Stimulated activated memory B cell treated with anti-CD40 and anti-IgM and Interleukin-4, amounts not matched to agents 10 μg/mL and 1 μg/mL and 100 μg/mL, for 72 hours (primary cell): ENCODE measurements around the gene NTM.

ENCODE experiments used
- ATAC-seq: fragments of 150-1000 bp; cut with Tn5 transposase; 2 replicates; pipeline ENCODE4 v1.10.0; 2021
- H3K27ac Mint-ChIP-seq: one replicate; pipeline ENCODE4 v1.8.0; 2022; ENCODE audit warnings: mild to moderate bottlenecking, mixed read lengths
- H3K27me3 Mint-ChIP-seq: one replicate; pipeline ENCODE4 v1.8.0; 2022; ENCODE audit warnings: mixed read lengths
- H3K36me3 Mint-ChIP-seq: one replicate; pipeline ENCODE4 v1.8.0; 2022; ENCODE audit warnings: mixed read lengths
- H3K4me1 Mint-ChIP-seq: one replicate; pipeline ENCODE4 v1.8.0; 2022; ENCODE audit warnings: mixed read lengths
- H3K4me3 Mint-ChIP-seq: one replicate; pipeline ENCODE4 v1.8.0; 2022; ENCODE audit warnings: mild to moderate bottlenecking, moderate library complexity, mixed read lengths
- H3K9me3 Mint-ChIP-seq: one replicate; pipeline ENCODE4 v1.8.0; 2022; ENCODE audit warnings: mixed read lengths

Gene NTM

DNA sequence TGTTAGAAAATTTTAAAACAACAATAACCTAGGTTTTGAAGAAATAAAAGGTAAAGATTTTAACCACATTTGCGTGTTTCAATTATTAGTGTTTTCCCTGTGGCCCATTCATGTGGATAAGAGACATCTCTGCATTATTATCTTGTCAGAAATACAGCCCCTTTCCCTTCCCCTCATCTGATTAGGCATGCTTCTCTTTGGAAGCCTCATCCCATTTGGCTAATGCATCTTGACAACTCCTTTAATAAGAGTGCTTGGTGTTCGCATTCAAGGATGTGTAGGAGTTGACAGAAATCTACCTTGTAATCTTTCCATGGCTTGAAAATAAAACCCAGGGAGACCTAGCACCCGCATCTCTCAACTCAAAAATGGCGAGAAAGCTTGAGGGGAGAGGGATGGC, 635.5 kb downstream of the NTM start:
- Mint-ChIP-seq H3K27ac (no peak overlapping the region), H3K27me3 (no peaks in the 10 kb centered on the region), H3K36me3 (no peaks in the 10 kb centered on the region), H3K4me1 (no peaks in the 10 kb centered on the region), H3K9me3 (no peaks in the 10 kb centered on the region), H3K4me3 (no peak overlapping the region)
- ATAC-seq: no peak

DNA sequence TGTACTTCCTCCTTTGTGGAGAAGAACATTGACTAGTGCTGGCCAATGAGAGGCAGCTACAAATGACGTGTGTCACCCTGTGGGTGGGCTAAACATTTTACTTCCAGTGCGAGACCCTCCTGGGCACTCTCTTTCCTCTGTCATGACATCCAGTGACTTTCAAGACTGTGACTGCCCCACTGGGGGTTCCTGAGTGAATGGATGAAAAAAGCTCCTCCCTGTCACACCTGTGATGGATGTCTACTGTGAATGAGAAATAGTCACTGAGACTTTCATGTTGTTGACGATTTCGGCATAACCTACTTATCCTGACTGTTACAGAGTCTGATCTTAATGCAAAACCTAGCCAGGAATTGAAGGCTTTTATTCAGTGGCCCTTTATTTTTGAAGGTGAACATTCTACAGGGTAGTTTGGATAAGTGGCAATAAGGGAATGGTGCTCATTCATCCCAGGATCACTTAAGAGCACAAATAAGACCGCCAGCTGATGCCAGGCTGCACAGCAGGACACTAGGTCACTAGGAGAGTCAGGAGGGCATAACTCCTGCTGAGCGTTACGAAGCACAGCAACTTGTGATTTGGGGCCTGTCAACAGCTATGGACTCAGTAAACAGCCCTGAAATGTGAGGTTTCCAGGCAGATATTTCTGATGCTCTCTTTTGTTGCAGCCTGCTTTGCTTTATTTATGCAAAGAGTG, 636.6 kb downstream of the NTM start:
- Mint-ChIP-seq H3K4me1 (no peaks in the 10 kb centered on the region), H3K27ac (no peak overlapping the region), H3K4me3 (no peak overlapping the region), H3K27me3 (no peaks in the 10 kb centered on the region), H3K9me3 (peaks cover 2% of the 10 kb centered on the region), H3K36me3 (no peaks in the 10 kb centered on the region)
- no peak for ATAC-seq

DNA sequence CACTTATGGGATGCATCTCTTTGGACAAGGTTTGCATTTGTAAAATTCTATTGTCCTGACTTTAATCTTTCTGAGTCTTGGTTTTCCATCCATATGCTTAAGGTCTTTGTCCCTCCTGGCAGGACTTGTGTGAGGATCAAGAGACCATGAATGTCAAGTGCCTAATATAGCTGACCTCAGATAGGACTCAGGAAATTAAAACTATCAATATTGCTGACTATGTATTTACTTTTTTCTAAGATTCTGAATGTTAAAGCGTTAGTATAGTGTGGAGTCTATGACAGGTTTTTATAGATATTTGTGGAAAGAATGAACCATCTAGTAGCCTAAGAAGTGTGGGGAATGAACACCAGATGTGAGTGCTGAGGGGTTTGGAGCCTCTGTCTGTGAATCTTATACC, 637.8 kb downstream of the NTM start:
- H3K4me3 Mint-ChIP-seq: no peak overlapping the region
- no peaks in the 10 kb centered on the region for H3K27me3 Mint-ChIP-seq
- H3K27ac Mint-ChIP-seq: no peak overlapping the region
- H3K4me1 Mint-ChIP-seq: no peaks in the 10 kb centered on the region
- H3K36me3 Mint-ChIP-seq: no peaks in the 10 kb centered on the region
- ATAC-seq: no peak
- peaks cover 7% of the 10 kb centered on the region for H3K9me3 Mint-ChIP-seq

DNA sequence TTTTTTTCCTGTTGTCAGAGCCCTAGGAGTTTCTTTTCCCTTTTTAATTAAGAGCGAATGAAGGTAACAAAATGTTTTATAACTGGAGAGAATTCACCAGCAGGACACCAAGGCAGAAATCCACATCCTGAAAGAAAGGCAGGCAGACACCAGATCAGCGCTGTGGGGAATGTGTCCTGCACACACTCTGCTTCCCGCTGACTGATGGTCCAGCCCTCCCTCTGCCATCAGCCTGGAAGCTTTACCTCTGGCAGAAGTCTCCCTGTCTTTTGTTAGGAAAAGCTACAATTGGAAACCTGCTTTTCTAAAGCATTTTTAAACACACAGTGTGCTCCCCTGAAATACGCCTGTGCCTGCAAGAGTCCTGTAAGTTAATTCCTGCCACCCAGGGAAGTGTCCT, 638.5 kb downstream of the NTM start:
- no peak overlapping the region for H3K27ac Mint-ChIP-seq
- ATAC-seq: no peak
- no peaks in the 10 kb centered on the region for H3K4me1 Mint-ChIP-seq
- peaks cover 7% of the 10 kb centered on the region for H3K9me3 Mint-ChIP-seq
- no peaks in the 10 kb centered on the region for H3K36me3 Mint-ChIP-seq
- no peak overlapping the region for H3K4me3 Mint-ChIP-seq
- H3K27me3 Mint-ChIP-seq: no peaks in the 10 kb centered on the region

DNA sequence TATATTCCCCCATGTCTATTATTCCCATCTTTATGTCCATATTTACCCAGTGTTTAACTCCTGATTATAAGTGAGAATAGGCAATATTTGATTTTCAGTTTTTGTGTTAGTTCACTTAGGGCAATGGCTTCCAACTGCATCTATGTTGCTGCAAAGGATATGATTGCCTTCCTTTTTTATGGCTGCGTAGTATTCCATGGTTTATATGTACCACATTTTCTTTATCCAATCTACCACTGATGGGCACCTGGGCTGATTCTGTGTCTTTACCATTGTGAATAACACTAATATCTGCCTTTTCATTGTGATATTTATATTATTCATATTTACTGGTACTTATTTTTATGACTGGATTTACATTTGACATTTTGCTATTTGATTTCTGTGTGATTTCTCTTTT, 649.6 kb downstream of the NTM start:
- Mint-ChIP-seq H3K27ac (no peak overlapping the region), H3K9me3 (peaks cover 13% of the 10 kb centered on the region), H3K27me3 (no peaks in the 10 kb centered on the region), H3K4me3 (no peak overlapping the region), H3K36me3 (no peaks in the 10 kb centered on the region), H3K4me1 (no peaks in the 10 kb centered on the region)
- ATAC-seq: no peak

DNA sequence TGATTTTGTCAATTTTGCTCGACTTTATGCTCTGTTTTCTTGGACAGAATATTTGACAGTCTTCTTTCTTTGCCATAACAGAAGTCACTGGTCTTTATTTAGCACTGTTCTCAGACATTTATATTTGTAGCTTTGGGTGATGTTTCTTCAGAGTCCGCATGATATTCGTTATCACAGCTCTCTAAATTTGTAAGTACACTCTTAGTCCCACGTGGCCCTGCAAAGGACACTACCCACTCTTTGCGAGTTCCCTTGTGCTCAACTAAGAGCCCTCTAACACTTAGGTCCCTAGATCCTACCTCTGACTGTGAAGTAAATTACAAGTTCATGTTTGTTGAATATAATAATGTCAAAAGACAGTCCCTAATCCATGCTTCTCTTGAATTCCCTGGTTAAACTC, 651.9 kb downstream of the NTM start:
- no peak for ATAC-seq
- H3K4me3 Mint-ChIP-seq: no peak overlapping the region
- H3K36me3 Mint-ChIP-seq: no peaks in the 10 kb centered on the region
- H3K9me3 Mint-ChIP-seq: peaks cover 9% of the 10 kb centered on the region
- no peak overlapping the region for H3K27ac Mint-ChIP-seq
- no peaks in the 10 kb centered on the region for H3K27me3 Mint-ChIP-seq
- no peaks in the 10 kb centered on the region for H3K4me1 Mint-ChIP-seq

DNA sequence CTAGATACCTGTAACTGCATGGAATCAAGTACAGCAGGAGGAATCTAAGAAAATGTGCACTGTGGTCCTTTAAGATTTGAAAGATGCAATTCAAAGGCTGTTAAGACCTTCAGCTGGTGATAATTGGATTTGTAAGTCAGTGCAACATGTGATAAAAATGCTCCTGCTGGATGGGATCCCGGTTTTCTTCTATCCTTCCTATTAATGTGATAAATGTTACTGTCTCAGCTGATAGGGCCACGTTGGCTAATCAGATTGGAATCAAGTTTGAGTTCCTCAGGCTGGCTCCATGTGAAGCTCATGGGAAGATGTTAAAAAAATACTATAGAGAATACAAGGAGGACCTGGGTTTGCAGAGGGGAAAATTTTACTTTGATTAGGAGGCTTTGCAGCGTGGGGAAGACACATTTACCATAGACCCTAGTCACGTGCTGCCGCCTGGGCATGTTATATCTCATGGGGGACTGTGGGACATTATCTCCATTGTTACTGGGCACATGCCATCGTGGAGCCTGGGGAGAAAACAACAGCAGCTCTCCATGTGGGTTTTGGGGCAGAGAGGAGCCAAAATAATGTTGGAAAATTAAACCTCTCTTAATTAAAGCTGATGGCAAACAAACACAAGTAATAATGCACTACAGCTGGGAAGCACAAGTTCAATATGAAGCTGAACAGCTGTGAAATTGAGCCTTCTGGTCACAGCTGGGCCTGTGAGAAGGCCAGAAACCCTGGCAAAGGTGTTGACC, 652.5 kb downstream of the NTM start:
- ATAC-seq: no peak
- Mint-ChIP-seq H3K4me1 (no peaks in the 10 kb centered on the region), H3K9me3 (peaks cover 9% of the 10 kb centered on the region), H3K36me3 (no peaks in the 10 kb centered on the region), H3K27me3 (no peaks in the 10 kb centered on the region), H3K27ac (no peak overlapping the region), H3K4me3 (no peak overlapping the region)

DNA sequence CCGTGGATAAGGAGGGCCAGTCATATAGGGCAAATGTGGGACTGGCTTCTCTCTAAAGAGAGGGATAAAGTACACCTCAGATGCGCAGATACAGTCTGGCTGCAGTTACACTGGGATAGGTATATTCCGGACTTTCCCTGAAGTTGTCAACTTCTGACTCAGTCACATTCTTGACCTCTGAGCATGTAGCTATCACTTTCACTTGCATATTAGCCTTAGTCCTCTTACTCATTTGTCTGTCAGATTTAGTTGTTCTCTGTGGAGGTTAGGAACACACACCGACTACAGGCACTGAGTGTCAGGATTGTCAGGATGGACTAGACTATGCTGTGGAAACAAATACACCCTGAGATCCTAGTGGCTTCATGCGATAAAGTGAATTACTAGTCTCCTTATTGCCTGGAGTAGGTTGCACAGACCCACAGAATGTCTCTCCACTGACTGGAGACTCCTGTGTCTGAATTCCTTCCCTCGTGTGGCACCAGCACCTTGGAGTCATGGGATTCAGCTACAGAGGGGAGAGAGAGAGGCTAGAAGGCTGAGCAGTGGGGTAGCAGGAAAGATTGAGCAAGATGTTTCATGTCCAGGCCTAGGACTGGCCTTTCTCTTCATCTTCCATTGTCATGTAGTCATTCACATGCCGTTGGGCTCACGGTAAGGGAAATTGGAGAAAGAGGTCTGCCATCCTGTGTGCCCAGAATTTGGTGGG, 654.3 kb downstream of the NTM start:
- H3K9me3 Mint-ChIP-seq: peaks cover 6% of the 10 kb centered on the region
- no peaks in the 10 kb centered on the region for H3K27me3 Mint-ChIP-seq
- no peak overlapping the region for H3K4me3 Mint-ChIP-seq
- no peak overlapping the region for H3K27ac Mint-ChIP-seq
- no peaks in the 10 kb centered on the region for H3K36me3 Mint-ChIP-seq
- no peak for ATAC-seq
- no peaks in the 10 kb centered on the region for H3K4me1 Mint-ChIP-seq

DNA sequence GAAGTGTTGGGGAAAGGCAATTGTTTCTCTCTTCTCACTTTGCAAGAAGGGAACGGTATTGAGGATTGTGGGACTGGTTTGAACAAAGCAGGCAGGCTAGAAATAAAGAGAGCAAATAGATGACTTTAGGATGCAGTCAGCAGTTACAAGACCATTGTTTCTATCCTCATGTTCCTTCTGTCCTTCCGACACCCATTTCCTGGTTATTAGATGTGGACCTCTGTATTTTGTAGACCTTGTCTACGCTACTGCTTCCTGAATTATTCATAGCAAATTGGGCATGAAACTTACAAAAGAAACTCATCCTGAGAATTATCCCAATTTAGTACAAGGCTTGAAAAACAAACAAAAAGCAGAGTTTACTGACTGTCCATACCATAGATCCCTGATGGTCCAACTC, 656.3 kb downstream of the NTM start:
- Mint-ChIP-seq H3K9me3 (peaks cover 3% of the 10 kb centered on the region), H3K27ac (no peak overlapping the region)
- ATAC-seq: no peak

DNA sequence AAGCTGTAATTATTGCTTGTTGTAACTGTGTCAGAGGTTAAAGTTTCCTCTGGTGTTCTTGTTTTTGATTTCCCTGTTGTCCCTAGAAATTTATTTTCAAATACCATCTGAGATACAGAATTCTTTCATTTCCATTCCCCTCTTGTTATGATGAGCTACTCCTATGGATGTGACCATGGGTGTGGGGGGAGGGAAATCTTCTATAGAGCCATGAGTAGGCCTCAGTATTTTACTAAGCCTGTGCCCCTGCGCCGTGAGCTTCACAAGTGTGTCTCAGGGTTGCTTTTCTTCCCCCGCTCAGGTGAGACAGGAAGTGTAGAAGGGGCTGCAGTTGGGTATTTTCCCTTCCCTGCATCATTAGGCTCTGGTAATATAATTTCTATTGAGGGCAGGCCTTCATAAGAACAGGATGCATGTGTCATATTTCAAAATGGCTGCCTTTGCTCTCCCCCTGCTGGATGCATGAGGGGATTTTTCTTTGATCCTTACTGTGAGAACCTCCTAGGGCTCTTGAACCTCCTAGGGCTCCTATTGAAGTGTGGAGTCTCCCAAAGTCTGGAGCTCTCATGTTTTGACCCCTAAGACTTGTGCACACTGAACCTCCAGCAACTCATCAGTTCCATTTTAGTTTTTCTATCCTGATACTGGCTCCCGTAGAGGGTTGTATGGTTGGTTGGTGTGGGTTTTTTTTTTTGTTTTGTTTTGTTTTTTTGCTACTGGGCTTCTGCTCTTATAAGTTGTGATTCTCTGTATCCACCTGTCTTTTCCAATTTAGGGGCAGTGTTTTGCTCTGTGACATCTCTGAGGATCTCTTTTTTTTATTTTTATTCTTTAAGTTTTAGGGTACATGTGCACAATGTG, 658.2 kb downstream of the NTM start:
- Mint-ChIP-seq H3K36me3 (no peaks in the 10 kb centered on the region), H3K27me3 (no peaks in the 10 kb centered on the region), H3K9me3 (peaks cover under 1% of the 10 kb centered on the region), H3K4me1 (no peaks in the 10 kb centered on the region), H3K4me3 (no peak overlapping the region), H3K27ac (no peak overlapping the region)
- no peak for ATAC-seq

More for the DNA sequence above, 656.3 kb downstream of the NTM start:
- no peaks in the 10 kb centered on the region for H3K36me3 Mint-ChIP-seq
- H3K4me1 Mint-ChIP-seq: no peaks in the 10 kb centered on the region
- H3K4me3 Mint-ChIP-seq: no peak overlapping the region
- H3K27me3 Mint-ChIP-seq: no peaks in the 10 kb centered on the region

DNA sequence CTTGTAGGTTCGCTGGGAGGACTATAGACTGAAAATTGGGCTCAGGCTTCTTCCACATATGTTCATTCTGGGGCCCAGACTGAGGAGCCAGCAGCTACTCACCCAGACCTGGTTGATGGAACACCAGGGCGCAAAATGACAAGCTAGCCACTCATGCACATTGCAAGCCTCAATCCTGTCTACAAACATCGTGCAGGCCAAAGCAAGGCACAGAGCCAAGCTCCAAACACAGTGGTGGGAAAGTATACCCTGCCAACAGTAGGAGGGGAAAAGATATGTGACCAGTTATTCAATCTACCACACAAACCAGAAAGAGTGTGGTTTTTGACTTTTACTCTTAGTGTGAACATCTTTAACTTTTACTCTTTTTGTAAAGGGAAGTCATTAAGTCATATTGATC, 660.5 kb downstream of the NTM start:
- Mint-ChIP-seq H3K27me3 (no peaks in the 10 kb centered on the region), H3K36me3 (no peaks in the 10 kb centered on the region), H3K9me3 (no peaks in the 10 kb centered on the region), H3K27ac (no peak overlapping the region), H3K4me3 (no peak overlapping the region), H3K4me1 (no peaks in the 10 kb centered on the region)
- no peak for ATAC-seq

DNA sequence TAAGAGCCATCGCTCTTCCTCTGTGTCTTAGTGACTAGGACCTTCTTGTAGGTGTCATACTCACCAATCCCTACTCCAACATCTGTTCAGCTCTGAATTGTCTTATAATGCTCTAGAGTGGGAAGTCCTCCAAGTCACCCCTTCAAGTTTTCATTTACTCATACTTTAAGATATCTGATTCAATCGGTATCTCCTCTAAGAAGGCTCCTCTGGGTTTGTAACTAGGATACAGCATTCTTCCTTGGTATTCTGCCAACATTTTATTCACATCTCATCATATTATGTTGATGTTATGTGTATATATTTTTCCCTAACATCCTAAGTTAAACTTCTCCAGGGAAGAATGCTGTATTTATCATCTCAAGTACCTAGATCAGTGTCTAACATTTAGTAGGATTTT, 662.1 kb downstream of the NTM start:
- no peaks in the 10 kb centered on the region for H3K27me3 Mint-ChIP-seq
- H3K4me3 Mint-ChIP-seq: no peak overlapping the region
- no peak for ATAC-seq
- no peaks in the 10 kb centered on the region for H3K36me3 Mint-ChIP-seq
- H3K27ac Mint-ChIP-seq: no peak overlapping the region
- H3K9me3 Mint-ChIP-seq: no peaks in the 10 kb centered on the region
- no peaks in the 10 kb centered on the region for H3K4me1 Mint-ChIP-seq

DNA sequence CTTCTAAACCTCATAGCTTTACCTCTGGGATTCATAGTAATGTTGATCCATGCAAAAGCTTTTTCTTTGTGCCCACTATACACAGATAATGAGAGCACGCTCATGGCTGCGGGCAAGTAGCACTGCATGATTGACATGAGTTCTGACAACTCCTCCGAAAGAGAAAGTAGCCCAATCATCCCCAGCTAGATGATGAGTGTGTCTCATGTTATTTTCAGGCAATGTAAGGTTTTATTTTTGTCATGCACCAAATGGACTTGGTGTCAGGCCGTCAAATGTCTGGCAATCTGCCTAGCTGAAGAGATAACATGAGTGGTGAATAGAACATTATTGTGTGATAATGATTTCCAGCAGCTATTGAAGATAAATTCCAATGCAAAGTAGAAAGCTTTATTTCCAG, 662.6 kb downstream of the NTM start:
- Mint-ChIP-seq H3K4me3 (no peak overlapping the region), H3K36me3 (no peaks in the 10 kb centered on the region), H3K4me1 (no peaks in the 10 kb centered on the region), H3K27ac (no peak overlapping the region), H3K9me3 (peaks cover 1% of the 10 kb centered on the region), H3K27me3 (no peaks in the 10 kb centered on the region)
- no peak for ATAC-seq

DNA sequence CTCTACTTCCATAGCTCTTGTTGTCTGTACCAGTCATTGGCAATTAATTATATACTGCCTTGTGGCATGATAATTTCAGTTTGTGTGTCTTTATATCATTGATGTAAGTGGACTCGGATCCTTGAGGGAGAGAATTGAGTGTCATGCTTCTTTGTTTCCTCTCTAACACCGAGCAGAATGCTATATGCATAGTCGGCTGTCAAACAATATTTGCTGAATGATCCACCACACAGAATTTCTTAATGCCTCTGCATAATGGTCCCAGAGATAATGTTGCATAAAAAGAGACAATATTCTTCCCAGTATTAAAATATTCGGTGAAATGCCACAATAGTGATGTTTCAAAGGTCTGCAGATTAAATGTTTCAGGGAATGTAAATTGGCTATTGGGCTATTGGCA, 664.8 kb downstream of the NTM start:
- Mint-ChIP-seq H3K4me1 (no peaks in the 10 kb centered on the region), H3K9me3 (peaks cover 8% of the 10 kb centered on the region), H3K27me3 (peaks cover 9% of the 10 kb centered on the region), H3K27ac (no peak overlapping the region), H3K4me3 (no peak overlapping the region), H3K36me3 (no peaks in the 10 kb centered on the region)
- no peak for ATAC-seq

DNA sequence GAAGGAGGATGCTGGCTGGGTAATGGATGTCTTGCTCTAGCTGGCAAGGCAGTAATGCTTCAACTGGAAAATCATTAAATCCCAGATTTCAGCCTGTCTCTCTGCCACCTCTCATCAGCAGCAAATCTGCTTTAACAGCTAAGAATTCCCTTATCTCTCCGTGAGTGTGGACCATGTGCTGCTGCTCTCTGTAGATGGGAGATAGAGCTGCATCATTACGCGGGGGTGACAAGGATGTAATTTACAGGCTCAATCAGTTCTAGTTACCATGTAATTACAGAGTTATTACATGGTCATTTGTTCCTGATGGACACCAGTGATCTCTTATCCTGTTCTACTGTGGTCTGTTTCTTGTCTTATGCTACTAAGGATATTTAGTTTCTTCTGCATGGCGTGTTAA, 665.4 kb downstream of the NTM start:
- no peaks in the 10 kb centered on the region for H3K36me3 Mint-ChIP-seq
- H3K9me3 Mint-ChIP-seq: peaks cover 8% of the 10 kb centered on the region
- ATAC-seq: no peak
- H3K4me1 Mint-ChIP-seq: no peaks in the 10 kb centered on the region
- peaks cover 9% of the 10 kb centered on the region for H3K27me3 Mint-ChIP-seq
- no peak overlapping the region for H3K27ac Mint-ChIP-seq
- H3K4me3 Mint-ChIP-seq: no peak overlapping the region
